HuH-7 (cell line): Measurements from ENCODE around the gene ITPR1.

Source experiments
- DNase-seq: peaks from one replicate; pipeline ENCODE4 v3.0.0; 2011; ENCODE audit warnings: low spot score

Gene ITPR1

GRCh38 chr3:4814305-4814903 lies 321.3 kb downstream of the ITPR1 start:
- no peak for DNase-seq

DNA sequence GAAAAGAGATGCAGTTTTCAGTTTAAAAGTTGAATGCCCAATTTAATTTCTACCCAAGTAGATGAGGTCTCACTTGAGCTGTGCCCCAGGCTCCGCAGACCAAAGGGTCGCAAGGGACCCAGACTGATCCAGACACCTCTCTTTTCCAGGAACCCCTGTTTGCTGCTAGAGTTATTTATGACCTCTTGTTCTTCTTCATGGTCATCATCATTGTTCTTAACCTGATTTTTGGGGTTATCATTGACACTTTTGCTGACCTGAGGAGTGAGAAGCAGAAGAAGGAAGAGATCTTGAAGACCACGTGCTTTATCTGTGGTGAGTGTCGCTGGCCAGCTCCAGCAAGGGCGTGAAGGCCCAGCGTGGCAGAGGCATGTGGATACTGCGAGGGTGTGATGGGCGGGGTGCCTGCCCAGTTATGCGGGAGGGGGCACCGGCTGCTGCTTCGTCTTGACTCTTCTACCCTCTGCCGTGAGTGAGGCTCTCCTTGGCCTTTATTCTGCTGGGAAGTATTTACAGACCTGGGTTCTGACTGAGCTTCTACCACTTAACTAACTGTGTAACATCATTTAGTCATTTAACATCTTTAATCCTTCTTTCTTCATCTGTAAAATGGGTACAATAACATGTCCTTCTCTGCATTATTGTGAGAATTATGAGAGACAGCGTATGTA lies 321.9 kb downstream of the ITPR1 start:
- DNase-seq = no peak

GRCh38 chr3:4816306-4816705 lies 323.2 kb downstream of the ITPR1 start:
- DNase-seq = no peak

- DNase-seq = no peak
Observed at GRCh38 chr3:4816718-4817117, 323.6 kb downstream of the ITPR1 start.

- no peak for DNase-seq
Observed at GRCh38 chr3:4817128-4817527, 324.0 kb downstream of the ITPR1 start.

GRCh38 chr3:4818164-4818563 lies 325.0 kb downstream of the ITPR1 start:
- no peak for DNase-seq

DNA sequence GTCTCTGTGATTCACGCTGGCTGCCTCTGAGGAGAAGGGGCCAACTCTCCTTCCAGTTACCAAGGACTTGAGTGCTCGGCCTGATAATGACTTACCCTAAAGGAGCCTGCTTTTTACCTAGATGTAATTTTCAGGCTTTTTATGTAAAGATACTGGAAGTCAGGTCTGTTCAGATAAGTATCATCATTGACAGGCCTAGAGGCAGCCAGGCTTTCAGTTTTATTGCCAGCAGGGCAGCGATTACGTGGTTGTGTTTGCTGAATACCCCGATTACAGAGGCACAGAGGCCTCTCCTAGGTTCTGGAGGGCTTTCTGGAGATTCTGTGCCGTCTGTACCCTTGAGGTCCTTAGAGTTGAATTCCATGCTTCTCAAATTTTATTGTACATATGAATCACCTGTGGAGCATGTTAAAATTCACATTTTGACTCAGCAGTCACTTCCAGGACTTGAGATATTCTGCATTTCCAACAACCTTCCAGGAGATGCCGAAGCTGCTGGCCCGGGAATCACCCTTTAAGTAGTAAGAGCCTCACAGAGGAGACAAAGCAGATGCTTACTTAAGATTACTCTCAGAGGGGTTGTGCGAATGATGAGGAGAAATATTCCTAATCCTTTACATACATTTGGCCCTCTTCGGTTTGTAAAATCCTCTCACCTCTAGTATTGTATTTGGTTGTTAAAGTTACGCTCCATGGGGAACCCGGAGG lies 326.0 kb downstream of the ITPR1 start:
- no peak for DNase-seq

- no peak for DNase-seq
Observed at GRCh38 chr3:4819746-4820145, 326.6 kb downstream of the ITPR1 start.

DNA sequence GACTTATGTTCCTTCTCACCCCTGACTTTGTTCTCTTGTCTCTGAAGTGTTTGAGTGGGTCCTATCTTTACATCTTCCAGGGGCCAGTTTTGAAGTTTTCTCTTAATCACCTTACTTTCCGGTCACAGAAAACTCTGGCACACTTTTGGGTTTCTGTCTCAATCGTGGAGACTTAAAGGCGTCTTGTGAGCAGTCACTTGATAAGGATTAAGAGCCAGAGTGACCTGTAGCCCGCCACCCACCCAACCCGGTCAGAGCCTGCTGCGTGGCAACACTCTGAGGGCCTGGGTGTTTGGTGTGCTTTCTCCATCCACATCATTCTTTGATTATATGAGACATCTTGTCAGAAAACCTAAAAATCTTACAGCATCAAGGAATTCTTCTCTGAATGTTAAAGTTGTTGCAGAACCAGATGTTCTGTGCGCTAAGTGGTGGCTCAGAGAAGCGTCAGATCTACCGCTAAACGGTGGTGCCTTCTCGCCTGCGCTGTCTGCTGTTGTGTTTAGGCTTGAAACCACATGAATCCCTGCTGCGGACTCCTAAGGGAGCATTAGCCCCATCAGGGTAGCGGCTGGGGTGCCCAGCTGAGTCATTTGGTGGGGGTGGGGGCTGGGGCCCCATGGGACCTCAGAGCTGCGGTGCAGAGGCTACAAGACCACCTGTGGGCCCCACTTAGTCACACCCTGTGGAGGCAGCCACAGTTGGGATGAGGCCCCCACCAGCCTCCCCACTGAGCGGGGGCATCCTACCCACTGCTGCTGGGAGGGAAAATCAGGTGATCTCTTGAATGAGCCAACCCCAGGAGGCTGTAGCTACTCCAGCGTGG lies 327.4 kb downstream of the ITPR1 start:
- no peak for DNase-seq

DNA sequence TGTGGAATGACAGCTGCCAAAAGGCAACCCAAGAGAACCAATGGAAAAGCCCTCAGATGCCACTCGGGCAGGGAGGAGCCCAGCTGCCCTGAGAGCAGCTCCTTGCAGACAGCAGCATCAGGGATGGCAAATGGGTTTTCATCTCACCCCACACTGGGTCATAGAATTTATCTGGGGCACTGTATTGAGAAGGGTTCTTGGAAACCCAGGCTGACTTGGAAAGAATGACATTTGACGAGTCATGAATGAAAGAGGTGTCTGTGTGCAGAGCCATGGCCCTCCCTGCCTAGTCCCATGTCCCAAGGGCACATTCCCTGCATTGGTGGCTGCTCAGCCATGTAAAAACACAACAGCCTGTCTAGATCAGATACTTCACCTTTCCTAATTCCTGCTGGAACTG lies 328.2 kb downstream of the ITPR1 start:
- no peak for DNase-seq

DNA sequence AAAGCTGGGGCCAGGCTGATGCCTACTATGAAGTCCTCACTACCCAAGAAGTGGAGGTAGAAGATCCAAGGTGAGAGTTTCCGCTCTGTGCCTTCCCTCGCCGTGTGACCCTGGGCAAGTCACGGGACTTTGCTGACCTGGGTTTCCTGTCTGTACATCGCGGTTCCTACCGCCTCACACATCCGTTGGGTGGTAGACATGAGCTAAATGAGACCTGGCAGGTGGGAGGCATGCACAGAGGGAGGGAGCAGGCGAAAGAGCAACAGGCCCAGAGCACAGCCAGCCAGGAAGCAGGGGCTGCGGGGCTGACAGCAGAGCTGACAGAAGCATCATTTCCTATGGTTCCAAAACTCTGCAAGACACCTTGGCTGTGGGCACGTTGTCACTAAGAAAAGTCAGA lies 328.8 kb downstream of the ITPR1 start:
- DNase-seq = no peak

DNA sequence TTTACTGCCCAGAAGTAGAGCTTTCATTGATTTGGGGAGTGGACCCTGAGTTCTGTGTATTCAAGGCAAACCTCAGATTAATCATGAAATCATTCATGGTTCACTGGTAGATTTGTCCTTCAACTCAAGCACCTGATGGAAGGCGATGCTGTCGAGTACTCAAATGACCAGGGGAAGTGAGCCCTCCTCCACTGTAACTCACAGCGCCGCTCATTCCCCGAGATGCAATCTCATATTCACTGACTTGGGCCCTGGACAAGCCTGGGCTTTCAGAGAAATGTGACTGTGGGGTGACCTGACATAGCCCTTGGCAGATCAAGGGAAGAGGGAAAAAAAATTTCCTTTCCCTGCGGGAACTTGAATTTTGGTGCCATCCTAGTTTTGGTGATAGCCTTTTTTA lies 329.4 kb downstream of the ITPR1 start:
- DNase-seq = no peak

- no peak for DNase-seq
Observed at GRCh38 chr3:4823385-4823784, 330.2 kb downstream of the ITPR1 start.

GRCh38 chr3:4823986-4824925 lies 331.1 kb downstream of the ITPR1 start:
- DNase-seq = no peak

DNA sequence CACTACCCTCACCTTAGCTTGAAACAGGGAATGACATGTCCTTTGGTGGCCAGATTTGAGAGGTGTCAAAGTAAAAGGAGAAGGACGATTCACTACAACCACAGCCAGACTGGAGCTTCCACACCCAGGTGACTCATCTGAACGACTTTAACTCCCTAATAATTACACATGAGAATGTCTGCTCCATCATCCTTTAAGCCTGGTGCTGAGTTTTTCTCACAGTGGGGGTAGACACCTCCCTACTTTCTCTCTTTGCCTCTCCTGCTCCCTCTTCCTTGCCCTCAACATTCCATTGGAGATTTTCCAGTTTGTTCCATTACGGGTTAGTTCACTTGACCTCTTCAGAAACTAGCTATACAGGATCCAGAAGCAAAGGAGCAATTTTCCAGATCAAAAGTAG lies 331.8 kb downstream of the ITPR1 start:
- no peak for DNase-seq

DNA sequence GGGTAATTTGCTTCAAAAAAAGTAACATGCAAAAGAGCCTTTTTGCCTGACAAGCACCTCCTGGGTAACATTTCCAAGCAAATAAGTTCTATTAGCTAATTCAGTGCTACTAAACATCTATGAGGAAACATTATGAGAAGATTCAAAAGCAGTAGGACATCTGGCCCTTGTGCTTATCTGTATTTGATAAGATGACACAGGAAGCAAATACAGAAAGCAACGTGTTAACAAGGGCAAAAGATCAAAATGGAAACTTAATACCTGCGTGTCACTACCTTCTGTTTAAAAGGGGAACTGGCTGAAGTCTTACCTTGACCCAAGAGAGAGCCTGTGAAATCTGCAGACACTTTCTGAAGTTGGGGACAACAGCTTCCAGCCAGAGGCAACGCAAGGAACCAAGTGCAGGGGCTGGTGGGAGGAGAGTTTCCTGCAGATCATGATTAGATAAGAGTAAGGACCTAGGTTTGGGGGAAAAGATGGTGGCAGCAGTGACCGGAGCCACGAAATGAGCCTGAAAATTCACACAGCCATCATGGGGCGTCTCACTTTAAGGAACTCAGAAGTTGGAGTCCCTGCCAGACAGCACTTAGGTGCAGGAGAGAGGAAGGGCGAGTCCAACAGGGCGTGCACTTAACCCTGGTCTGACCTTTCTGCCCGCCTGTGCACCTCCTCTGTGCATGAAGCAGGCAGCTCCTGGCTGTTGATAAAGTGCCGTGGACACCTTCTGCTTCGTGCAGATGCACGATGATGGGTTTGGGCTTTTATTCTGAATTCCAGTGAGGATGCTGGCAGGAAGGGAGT lies 332.5 kb downstream of the ITPR1 start:
- no peak for DNase-seq

- no peak for DNase-seq
Observed at GRCh38 chr3:4826237-4827100, 333.3 kb downstream of the ITPR1 start.

DNA sequence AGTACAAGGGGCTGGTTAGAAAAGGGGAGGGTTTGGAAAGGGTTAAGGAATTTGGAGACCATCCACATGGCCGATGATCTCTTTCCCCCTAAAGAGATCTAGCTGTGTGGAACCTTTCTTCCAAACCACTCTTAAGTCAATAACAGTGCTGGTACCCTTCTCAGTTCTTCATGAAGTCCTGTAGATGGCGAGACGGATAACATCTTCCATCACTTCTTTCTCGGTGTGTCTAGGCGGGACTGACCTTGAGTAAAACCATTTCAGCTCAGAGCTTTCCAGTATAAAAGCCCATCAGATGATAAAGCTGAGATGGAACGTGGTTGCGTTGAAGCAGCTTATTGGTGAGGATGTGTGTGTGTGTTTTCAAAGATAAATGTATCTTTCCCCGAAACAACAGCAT lies 334.6 kb downstream of the ITPR1 start:
- DNase-seq = no peak

DNA sequence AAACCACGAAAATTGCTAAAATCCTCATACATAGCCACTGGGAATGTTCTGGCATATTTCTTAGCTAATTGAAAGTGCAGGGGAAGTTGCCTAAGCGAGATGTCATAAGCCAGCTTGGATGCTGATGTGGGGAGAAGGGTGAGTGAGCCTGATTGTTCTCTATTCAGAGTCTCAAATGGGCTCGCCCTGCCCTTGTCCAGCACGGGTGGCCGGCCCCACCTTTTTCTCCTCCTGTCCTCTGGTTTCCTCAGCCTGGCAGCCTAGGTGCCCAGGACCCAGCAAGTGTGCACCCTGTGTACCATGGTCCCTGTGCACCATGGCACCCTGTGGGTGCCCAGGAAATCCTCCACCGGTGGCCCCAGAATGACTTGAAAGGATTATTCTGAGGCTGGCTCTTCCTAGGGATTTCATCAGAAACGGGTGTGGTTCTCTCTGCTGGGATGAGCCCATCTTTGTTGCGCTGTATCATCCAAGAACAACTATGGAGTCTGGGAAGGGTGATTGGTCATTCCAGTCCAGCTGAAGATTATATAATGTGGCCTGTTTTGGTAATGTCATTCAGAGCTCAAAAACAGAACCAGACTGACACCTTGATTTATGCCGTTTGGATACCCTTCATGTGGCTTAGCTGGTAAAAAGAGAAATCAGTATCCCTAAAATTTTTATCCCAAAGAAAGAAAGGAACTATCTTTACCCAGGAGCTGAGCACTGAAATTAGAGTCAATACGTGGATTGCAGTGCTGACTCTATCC lies 335.3 kb downstream of the ITPR1 start:
- no peak for DNase-seq
